ENCODE results near the gene TRIM17.

The TRIM17 gene, protein sequence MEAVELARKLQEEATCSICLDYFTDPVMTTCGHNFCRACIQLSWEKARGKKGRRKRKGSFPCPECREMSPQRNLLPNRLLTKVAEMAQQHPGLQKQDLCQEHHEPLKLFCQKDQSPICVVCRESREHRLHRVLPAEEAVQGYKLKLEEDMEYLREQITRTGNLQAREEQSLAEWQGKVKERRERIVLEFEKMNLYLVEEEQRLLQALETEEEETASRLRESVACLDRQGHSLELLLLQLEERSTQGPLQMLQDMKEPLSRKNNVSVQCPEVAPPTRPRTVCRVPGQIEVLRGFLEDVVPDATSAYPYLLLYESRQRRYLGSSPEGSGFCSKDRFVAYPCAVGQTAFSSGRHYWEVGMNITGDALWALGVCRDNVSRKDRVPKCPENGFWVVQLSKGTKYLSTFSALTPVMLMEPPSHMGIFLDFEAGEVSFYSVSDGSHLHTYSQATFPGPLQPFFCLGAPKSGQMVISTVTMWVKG

DNA sequence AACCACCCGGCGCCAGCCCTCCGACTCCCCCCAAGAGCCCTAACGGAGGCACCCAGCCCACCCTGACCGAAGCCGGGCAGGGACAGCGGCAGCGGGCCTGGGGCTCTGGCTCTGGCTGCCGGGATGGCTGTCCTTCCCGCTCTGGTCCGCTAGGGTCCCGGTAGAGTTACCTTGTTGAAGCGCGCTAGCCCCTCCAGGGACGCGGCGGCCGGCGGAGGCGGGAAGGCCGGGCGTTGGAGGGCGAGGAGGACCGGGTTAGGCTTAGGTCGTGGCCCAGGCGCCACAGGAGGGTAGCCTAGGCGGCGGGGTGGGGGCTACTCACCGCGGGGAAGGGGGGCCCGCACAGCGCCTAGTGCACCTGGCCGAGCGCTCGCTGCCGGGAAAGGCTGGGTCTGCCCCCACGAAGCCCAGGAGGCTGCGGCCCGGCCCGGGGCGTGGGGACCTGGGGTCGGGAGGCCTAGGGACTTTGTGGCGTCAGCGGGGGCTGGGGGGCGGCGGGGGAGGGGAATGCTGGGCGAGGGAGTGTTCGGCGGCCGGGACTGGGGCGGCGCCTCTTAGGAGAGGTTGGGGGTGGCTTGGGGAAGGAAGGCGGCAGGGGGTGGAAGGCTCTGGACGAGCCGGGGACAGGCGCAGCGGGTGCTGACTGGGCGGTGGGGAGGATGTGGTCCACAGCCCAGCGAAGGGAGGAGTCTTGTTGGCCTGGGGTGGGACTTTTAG is at the start of gene TRIM17:
Gene TRIM17 (minus strand): TSS at position 645 of the 717 bp plus-strand sequence. CDS start 1,789 bp downstream, outside the sequence.
- no peaks in the 10 kb centered on the region for H3K27me3 Mint-ChIP-seq
- no peaks in the 10 kb centered on the region for H3K9me3 Mint-ChIP-seq
- H3K27ac Mint-ChIP-seq, result no peak within 1 kb of the TSS
- peaks cover 16% of the 10 kb centered on the region for H3K4me1 Mint-ChIP-seq
- H3K36me3 Mint-ChIP-seq, result no peaks in the 10 kb centered on the region
- H3K4me3 Mint-ChIP-seq, result peak within 1 kb of the TSS; percentile 85

DNA sequence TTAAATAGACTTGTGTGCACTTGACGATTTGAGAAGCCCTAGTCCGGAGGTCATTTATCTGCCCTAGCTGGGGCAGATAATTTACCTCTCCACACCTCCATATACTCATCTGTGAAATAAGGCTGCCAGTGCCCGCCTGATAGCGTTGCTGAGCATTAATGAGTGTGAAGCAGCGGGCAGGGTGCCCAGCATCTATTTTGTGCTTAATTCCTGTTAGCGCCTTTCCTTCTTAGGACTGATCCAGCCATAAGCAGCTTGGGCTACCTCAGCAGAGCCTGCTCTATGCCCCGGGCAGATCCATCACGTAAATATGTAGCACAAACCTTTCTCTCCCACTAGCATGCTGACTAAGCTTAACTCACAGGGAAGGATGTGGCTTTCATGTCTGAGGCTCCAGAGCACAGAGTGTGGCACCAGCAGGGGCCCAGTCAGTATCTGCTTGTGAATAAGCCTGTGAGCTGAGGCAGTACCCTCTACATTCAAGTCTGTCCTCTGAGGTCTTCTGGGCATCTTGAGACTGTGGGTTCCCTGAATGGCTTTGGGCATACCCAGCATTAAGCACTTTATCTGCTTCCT is 49.0 kb upstream of the TRIM17 start:
- Mint-ChIP-seq H3K36me3 (no peaks in the 10 kb centered on the region), H3K4me3 (peak overlapping the region; percentile 91), H3K27ac (no peak overlapping the region), H3K27me3 (peaks cover 23% of the 10 kb centered on the region), H3K4me1 (peaks cover 40% of the 10 kb centered on the region), H3K9me3 (no peaks in the 10 kb centered on the region)

DNA sequence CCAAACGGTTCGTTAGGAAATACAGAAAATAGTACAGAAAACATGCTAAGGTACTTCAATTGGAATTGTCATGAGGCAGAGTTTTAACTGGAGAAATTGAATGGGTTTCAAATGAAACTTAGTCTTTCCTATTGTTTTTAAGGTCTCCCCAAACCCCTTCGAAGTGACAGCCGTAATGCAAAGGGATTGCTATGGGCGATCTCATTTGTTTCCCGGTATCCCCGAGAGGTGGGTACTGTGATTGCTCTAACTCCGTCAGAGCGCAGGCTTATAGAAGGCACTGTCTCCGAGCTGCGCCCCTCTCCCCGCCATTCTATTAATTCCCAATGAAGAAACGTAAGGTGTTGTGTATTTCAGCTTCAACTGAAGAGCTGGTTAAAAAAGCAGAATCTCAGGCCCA is 48.5 kb upstream of the TRIM17 start:
- H3K9me3 Mint-ChIP-seq, result no peaks in the 10 kb centered on the region
- H3K27ac Mint-ChIP-seq, result no peak overlapping the region
- no peaks in the 10 kb centered on the region for H3K36me3 Mint-ChIP-seq
- H3K27me3 Mint-ChIP-seq, result peaks cover 22% of the 10 kb centered on the region
- peaks cover 41% of the 10 kb centered on the region for H3K4me1 Mint-ChIP-seq
- H3K4me3 Mint-ChIP-seq, result peak overlapping the region; percentile 91

DNA sequence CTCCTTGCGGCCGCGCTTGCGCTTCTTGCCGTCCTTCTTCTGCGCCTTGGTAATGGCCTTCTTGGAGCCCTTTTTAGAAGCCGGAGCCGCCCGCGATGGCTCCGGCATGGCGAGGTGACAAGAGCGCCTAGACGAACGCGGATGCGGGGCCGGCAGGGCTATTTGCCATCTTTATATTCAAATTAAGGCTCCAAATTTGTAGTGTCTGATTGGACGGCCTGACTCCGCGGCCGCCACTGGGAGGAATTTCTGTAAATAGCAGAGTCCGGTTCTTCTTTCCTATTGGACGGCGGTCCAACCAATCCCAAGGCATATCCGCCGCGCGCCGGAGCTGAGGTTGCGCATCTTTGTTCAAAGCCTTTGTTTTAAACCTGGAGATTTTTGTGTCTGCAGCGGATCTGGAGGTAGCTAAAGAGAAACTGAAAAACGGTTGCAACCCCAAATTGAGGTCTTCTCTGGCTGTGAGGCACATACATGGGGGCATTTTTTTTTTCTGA is 47.9 kb upstream of the TRIM17 start:
- Mint-ChIP-seq H3K4me1 (peaks cover 41% of the 10 kb centered on the region), H3K27me3 (peaks cover 21% of the 10 kb centered on the region), H3K9me3 (no peaks in the 10 kb centered on the region)

DNA sequence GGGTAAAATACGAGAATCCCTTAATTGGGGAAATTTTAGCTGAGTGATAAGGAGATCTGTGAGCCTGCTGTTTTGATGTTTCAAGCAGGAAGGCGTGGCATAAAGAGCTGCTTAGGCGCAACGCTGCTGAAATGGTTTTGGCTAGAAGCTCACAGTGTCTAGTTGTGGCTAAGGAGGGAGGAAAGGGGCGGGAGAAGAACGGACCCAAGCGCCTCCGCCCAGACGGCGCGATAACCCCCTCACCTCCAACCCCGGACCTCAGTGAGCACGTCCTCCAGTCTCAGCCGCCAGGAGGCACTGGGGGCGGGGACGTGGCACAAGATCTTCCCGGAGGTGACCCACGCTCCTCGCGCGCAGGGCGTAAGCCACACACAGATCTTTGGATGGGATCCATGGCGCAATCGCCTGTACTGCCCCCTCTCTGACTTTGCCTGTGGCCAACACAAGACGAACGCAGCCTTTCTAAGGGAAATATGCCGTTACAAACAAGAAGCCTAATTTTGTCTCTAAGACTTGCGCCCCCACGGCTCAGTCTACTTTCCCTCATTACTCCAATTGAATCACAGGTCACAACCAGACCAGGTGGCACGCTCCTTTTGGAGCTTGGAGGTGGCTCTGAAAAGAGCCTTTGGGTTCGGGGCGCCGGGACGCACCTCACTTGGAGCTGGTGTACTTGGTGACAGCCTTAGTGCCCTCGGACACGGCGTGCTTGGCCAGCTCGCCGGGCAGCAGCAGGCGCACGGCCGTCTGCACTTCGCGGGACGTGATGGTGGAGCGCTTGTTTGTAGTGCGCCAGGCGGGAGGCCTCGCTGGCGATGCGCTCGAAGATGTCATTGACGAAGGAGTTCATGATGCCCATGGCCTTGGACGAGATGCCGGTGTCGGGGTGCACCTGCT is 47.1 kb upstream of the TRIM17 start:
- H3K27me3 Mint-ChIP-seq, result peaks cover 15% of the 10 kb centered on the region
- peak overlapping the region; percentile 91 for H3K4me3 Mint-ChIP-seq
- H3K36me3 Mint-ChIP-seq, result no peaks in the 10 kb centered on the region
- H3K27ac Mint-ChIP-seq, result peak overlapping the region; percentile 75
- H3K4me1 Mint-ChIP-seq, result peaks cover 48% of the 10 kb centered on the region
- no peaks in the 10 kb centered on the region for H3K9me3 Mint-ChIP-seq

More for the DNA sequence above, 47.9 kb upstream of the TRIM17 start:
- peak overlapping the region; percentile 91 for H3K4me3 Mint-ChIP-seq
- H3K27ac Mint-ChIP-seq, result peak overlapping the region; percentile 75
- H3K36me3 Mint-ChIP-seq, result no peaks in the 10 kb centered on the region

DNA sequence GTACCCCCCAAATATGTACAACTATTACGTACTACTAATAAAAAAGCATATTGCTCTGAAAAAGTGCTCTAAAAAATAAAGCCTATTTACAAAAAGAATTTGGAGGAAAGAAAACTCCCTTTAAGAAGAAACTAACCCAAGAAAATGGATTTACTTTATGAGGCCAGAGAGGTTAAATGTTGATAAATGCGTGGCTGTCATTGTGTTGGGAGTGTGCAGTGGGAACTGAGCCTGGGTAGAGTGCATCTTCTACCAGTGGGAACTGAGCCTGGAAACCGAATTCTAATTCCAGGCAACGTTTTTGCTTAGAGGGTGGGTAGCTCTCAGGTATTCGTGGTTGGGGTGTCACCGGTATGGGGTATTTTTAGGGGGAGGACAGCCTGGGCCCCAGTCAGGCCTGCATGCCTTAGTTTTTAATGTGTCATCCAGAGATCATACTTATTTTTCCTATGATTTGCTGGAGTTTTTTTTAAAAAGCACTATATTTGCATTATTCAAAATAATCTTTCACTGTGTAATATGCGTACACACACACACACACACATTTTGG is 46.4 kb upstream of the TRIM17 start:
- no peaks in the 10 kb centered on the region for H3K36me3 Mint-ChIP-seq
- no peaks in the 10 kb centered on the region for H3K9me3 Mint-ChIP-seq
- H3K4me1 Mint-ChIP-seq, result peaks cover 53% of the 10 kb centered on the region
- peak overlapping the region; percentile 41 for H3K27ac Mint-ChIP-seq
- peaks cover 12% of the 10 kb centered on the region for H3K27me3 Mint-ChIP-seq
- peak overlapping the region; percentile 91 for H3K4me3 Mint-ChIP-seq

DNA sequence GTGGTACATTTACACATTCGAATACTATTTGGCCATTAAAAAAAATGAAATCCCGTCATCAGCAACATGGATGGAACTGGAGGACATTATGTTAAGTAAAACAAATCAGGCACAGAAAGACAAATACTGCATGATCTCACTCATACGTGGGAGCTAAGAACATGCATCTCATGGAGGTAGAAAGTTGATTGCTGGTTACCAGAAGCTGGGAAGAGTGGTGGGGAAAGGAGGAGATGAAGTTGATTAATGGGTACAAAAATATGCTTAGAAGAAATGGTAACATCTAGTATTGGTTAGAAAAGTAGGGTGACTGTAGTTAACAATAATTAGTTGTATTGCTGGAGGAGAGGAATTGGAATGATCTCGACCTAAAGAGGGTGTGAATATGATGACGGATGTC is 45.9 kb upstream of the TRIM17 start:
- Mint-ChIP-seq H3K4me1 (peaks cover 56% of the 10 kb centered on the region), H3K27ac (no peak overlapping the region), H3K4me3 (peak overlapping the region; percentile 91), H3K27me3 (peaks cover 7% of the 10 kb centered on the region), H3K36me3 (no peaks in the 10 kb centered on the region), H3K9me3 (no peaks in the 10 kb centered on the region)

DNA sequence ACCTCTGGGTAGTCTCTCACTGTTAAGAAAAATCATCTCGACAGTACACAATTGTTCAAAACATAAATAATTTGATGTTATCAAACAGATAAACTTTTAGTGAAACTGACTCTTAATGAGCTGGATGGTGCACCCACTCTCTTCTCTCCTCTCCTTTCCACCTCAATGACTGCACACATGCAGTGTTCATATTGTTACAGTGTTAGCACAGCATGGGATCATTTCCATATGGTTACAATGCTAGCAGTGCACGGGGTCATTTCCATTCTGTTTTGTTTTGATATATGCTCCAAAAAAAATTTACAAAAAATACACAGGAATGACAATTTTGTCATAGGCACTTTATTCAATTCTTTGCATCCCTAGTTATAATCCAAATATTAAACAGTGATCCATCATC is 44.2 kb upstream of the TRIM17 start:
- no peaks in the 10 kb centered on the region for H3K9me3 Mint-ChIP-seq
- peaks cover 5% of the 10 kb centered on the region for H3K27me3 Mint-ChIP-seq
- H3K4me1 Mint-ChIP-seq, result peaks cover 71% of the 10 kb centered on the region
- peak overlapping the region; percentile 31 for H3K4me3 Mint-ChIP-seq
- no peak overlapping the region for H3K27ac Mint-ChIP-seq
- H3K36me3 Mint-ChIP-seq, result no peaks in the 10 kb centered on the region

DNA sequence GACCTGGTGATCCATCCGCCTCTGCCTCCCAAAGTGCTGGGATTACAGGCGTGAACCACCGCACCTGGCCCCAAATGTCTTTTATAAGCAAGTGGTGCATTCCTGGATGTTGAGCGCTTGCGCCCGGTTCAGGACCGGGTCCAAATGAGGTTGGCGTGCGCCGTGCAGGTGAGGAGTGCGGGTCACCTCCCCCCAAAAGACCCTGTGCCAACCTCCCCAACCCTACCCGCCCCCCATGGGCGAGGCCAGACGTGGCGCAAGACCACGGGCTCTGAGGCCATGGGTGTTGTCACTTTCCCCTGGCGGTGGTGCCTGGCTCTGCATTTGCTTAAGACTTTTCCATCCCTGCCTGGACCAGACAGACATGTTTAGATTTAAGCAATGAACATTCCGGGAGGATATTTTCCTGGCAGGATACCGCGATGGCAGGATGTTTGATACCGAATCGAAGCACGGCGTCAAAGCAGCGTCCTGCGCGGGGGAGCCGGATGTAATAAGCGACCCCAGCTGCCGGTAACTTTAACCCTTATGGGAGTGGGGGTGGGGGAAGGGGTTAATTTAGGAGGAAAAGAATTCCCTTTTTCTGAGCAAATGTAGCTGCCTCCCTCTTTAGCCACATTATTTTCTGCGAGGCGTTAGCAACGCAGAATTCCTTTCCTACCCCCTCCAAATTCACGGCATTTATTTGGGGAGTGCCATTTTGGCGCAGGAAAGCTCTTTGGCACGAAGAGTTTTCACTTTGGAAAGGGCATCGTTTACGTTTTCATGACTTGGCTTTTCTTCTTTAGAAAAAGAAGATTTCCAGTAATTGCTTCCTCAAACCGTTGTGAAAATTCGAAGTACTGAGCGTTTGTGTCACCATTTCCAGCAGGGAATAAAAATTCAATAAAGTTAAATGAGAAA is 42.7 kb upstream of the TRIM17 start:
- peak overlapping the region; percentile 94 for H3K4me3 Mint-ChIP-seq
- H3K27me3 Mint-ChIP-seq, result peaks cover 5% of the 10 kb centered on the region
- H3K4me1 Mint-ChIP-seq, result peaks cover 60% of the 10 kb centered on the region
- no peak overlapping the region for H3K27ac Mint-ChIP-seq
- H3K9me3 Mint-ChIP-seq, result no peaks in the 10 kb centered on the region
- no peaks in the 10 kb centered on the region for H3K36me3 Mint-ChIP-seq

DNA sequence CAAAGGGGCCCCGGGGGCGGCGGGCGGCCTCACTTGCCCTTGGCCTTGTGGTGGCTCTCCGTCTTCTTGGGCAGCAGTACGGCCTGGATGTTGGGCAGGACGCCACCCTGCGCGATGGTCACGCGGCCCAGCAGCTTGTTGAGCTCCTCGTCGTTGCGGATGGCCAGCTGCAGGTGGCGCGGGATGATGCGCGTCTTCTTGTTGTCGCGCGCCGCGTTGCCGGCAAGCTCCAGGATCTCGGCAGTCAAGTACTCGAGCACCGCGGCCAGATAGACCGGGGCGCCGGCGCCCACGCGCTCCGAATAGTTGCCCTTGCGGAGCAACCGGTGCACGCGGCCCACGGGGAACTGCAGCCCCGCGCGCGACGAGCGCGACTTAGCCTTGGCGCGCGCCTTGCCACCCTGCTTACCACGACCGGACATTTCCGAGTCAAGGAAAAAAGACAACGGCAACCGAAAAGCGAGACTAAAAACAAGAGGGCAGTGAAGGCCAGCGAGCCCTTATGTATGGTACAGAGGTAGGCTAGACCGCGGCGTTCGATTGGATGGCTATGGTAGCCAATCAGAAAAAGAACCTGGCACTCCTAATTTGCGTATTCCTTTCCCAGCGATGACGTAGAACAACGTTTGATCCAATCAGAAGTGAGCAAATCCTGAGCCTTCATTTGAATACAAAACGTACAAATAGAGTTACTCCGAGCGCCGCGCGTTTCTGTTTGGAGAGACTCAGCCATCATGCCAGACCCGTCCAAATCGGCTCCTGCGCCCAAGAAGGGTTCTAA is 40.9 kb upstream of the TRIM17 start:
- Mint-ChIP-seq H3K9me3 (no peaks in the 10 kb centered on the region), H3K4me1 (peaks cover 42% of the 10 kb centered on the region)

DNA sequence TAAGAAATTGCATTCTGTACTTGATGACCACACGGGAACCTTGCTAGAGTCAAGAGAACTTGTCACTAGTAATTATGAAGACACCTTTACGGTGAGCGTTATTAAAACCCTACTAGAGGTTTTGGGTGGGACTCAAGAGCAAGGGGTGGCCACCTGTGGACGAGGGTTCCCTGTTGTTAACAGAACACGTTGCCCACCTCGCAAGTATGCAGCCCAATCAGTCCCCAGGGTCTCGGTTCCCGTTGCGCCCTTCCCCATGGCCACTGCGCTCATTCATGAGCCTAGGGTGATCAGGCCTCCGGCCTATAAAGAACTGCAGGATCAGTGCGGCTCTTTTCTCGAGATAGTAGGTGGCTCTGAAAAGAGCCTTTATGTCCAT is 40.3 kb upstream of the TRIM17 start:
- Mint-ChIP-seq H3K4me3 (peak overlapping the region; percentile 94), H3K36me3 (no peaks in the 10 kb centered on the region), H3K27ac (peak overlapping the region; percentile 93), H3K9me3 (no peaks in the 10 kb centered on the region), H3K4me1 (peaks cover 39% of the 10 kb centered on the region), H3K27me3 (peaks cover 4% of the 10 kb centered on the region)

More for the DNA sequence above, 40.9 kb upstream of the TRIM17 start:
- peak overlapping the region; percentile 93 for H3K27ac Mint-ChIP-seq
- peaks cover 4% of the 10 kb centered on the region for H3K27me3 Mint-ChIP-seq
- H3K36me3 Mint-ChIP-seq, result no peaks in the 10 kb centered on the region
- peak overlapping the region; percentile 94 for H3K4me3 Mint-ChIP-seq

DNA sequence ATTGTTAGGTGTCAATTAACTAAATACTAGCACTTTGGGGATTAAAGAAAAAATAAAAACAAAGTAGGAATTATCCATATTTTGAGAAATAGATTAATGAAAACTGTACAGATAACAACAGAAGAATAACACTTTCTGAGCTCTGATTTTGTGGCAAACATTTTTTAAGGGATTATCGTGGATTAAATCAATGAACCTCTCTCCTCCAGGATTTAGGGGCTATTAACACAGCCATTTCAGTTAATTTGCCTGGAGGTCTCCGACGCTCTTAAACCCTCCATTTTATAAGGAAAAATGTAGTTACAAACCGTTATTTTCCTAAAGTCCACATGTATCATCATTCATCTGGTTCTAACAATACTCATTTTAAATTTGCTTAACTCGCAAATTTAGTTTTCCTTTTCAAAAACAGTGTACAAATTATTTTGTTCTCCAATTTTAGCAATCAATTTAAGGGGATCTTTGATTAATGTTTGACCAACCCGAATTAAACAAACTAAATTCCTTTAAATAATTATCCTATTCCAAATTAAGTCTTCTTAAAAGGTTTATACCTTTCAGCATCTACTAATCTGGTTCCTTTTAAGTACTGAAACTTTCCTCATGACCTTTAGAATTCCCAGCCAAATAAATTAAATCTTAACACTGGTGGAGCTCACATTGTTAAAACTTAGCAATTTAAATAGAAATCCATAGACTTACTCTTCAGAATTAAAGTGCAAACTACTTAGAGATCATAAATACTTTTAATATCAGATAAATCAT is 39.8 kb upstream of the TRIM17 start:
- Mint-ChIP-seq H3K4me1 (peaks cover 39% of the 10 kb centered on the region), H3K9me3 (no peaks in the 10 kb centered on the region), H3K4me3 (peak overlapping the region; percentile 94), H3K27me3 (peaks cover 4% of the 10 kb centered on the region), H3K27ac (no peak overlapping the region), H3K36me3 (peaks cover 1% of the 10 kb centered on the region)

DNA sequence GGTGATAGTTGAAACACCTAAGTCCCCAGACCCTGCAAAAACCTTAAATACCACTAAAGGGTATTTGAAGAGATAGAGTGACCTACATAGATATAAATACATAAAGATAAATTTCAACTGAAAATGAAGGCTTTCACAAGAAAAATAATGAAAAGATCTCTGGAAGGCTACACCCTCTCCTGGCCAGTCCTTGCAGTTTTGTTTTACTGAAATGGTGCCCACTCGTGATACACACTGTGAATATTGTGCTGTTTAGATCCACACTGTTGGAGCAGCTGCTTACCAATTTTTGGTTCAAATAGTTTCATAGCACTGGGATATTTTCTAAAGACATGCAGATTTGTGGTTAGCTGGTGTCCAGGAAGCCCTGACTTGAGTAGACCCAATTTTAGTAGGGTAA is 39.1 kb upstream of the TRIM17 start:
- Mint-ChIP-seq H3K4me1 (peaks cover 36% of the 10 kb centered on the region), H3K27ac (no peak overlapping the region), H3K9me3 (no peaks in the 10 kb centered on the region), H3K4me3 (peak overlapping the region; percentile 54), H3K27me3 (peaks cover 1% of the 10 kb centered on the region), H3K36me3 (peaks cover 1% of the 10 kb centered on the region)
